ENCODE data around the gene FADS3.
A peak's percentile ranks its signal among the peaks of the same experiment; 100 is the strongest.

DNA sequence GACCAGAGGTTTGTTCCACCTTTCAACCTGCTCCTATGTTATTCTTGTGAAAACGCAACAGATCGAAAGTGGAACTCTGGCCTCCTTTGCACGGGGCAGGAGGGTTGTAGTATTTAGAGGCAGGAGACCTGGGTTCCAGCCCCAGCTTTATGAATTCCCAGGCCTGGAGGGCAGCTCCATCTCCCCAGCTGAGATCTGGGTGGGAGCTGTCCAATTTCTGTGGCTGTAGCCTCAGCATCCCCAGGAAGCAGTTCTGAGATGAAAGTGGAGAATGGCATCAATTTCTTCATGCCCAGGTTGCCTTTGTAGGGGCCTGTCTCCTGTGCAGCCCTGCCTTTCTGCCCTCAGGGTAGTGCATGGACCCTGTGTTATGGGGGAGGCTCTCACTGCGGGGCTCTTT, 59.1 kb downstream of the FADS3 start:
- TF ChIP-seq, protein P1, sequence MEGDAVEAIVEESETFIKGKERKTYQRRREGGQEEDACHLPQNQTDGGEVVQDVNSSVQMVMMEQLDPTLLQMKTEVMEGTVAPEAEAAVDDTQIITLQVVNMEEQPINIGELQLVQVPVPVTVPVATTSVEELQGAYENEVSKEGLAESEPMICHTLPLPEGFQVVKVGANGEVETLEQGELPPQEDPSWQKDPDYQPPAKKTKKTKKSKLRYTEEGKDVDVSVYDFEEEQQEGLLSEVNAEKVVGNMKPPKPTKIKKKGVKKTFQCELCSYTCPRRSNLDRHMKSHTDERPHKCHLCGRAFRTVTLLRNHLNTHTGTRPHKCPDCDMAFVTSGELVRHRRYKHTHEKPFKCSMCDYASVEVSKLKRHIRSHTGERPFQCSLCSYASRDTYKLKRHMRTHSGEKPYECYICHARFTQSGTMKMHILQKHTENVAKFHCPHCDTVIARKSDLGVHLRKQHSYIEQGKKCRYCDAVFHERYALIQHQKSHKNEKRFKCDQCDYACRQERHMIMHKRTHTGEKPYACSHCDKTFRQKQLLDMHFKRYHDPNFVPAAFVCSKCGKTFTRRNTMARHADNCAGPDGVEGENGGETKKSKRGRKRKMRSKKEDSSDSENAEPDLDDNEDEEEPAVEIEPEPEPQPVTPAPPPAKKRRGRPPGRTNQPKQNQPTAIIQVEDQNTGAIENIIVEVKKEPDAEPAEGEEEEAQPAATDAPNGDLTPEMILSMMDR (conservative IDR thresholded peaks at IDR 0.05; ENCODE audit: low read depth in 2 of 2): no peak
- TF ChIP-seq EZH2phosphoT487 (IDR thresholded peaks at IDR 0.05; ENCODE audit: unreplicated experiment): no peak
- no peak for TF ChIP-seq EZH2 (IDR thresholded peaks at IDR 0.05; ENCODE audit: low read depth, unreplicated experiment)
- TF ChIP-seq, protein P2, sequence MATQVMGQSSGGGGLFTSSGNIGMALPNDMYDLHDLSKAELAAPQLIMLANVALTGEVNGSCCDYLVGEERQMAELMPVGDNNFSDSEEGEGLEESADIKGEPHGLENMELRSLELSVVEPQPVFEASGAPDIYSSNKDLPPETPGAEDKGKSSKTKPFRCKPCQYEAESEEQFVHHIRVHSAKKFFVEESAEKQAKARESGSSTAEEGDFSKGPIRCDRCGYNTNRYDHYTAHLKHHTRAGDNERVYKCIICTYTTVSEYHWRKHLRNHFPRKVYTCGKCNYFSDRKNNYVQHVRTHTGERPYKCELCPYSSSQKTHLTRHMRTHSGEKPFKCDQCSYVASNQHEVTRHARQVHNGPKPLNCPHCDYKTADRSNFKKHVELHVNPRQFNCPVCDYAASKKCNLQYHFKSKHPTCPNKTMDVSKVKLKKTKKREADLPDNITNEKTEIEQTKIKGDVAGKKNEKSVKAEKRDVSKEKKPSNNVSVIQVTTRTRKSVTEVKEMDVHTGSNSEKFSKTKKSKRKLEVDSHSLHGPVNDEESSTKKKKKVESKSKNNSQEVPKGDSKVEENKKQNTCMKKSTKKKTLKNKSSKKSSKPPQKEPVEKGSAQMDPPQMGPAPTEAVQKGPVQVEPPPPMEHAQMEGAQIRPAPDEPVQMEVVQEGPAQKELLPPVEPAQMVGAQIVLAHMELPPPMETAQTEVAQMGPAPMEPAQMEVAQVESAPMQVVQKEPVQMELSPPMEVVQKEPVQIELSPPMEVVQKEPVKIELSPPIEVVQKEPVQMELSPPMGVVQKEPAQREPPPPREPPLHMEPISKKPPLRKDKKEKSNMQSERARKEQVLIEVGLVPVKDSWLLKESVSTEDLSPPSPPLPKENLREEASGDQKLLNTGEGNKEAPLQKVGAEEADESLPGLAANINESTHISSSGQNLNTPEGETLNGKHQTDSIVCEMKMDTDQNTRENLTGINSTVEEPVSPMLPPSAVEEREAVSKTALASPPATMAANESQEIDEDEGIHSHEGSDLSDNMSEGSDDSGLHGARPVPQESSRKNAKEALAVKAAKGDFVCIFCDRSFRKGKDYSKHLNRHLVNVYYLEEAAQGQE (IDR thresholded peaks at IDR 0.05; ENCODE audit: unreplicated experiment): peak; percentile 22
- TF ChIP-seq POLR2AphosphoS5 (IDR thresholded peaks at IDR 0.05; ENCODE audit: low read depth): no peak
- TF ChIP-seq JUNB (IDR thresholded peaks at IDR 0.05; ENCODE audit: unreplicated experiment): no peak
- TF ChIP-seq ZNF114 (CRISPR knock-in tag; IDR thresholded peaks at IDR 0.05): no peak
- TF ChIP-seq, protein P3, sequence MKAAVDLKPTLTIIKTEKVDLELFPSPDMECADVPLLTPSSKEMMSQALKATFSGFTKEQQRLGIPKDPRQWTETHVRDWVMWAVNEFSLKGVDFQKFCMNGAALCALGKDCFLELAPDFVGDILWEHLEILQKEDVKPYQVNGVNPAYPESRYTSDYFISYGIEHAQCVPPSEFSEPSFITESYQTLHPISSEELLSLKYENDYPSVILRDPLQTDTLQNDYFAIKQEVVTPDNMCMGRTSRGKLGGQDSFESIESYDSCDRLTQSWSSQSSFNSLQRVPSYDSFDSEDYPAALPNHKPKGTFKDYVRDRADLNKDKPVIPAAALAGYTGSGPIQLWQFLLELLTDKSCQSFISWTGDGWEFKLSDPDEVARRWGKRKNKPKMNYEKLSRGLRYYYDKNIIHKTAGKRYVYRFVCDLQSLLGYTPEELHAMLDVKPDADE (IDR thresholded peaks at IDR 0.05): no peak
